Esophagus muscularis mucosa (tissue), 4 donors: ENCODE measurements around the gene GNG4.

Experiments used
- EP300 ChIP-seq: sonication (generic); formaldehyde crosslinking; IDR thresholded peaks from one replicate; pipeline ENCODE4 v1.6.1; 2017; ENCODE audit warnings: antibody characterized with exemption
- POLR2A ChIP-seq: fragments of 450-650 bp; IDR thresholded peaks from one replicate; pipeline ENCODE4 v1.6.1; 2017; ENCODE audit warnings: antibody characterized with exemption, moderate library complexity, mild to moderate bottlenecking, low read depth
- TF ChIP-seq, protein P1 (sequence below), 3 experiments: fragments of 200-600 bp in 2 of 3; fragments of 450-650 bp in 1 of 3; sonication (generic) in 2 of 3; IDR thresholded peaks; one replicate each; pipeline ENCODE4 v1.5.1; 2017 to 2019; ENCODE audit warnings: antibody characterized with exemption in 3 of 3, mild to moderate bottlenecking in 2 of 3, moderate library complexity in 1 of 3

DNA sequence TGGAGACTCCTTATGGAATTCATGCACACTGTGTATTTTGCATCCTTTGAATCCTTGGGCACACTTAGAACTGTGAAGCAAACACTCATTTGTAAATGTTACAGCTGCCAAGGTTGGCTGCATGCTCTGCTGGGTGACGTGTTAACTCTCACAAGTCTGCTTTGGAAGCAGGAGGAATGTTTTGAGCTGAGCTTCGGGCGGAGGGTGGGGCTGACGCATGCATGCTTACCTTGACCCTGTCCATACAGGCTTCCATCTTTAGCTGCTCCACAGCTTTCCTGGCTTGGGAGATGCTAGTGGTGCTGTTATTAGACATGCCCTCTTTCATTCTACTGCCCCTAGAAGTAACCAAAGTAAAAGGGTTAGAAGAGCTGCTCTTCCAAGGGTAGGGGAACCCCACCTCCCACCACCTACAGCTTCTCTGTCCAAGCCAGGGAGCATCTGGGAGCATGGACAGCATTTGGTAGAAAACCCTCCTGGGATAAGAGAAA lies 66.0 kb downstream of the GNG4 start:
- TF ChIP-seq POLR2A, result no peak
- TF ChIP-seq EP300, result no peak
- TF ChIP-seq, protein P1, sequence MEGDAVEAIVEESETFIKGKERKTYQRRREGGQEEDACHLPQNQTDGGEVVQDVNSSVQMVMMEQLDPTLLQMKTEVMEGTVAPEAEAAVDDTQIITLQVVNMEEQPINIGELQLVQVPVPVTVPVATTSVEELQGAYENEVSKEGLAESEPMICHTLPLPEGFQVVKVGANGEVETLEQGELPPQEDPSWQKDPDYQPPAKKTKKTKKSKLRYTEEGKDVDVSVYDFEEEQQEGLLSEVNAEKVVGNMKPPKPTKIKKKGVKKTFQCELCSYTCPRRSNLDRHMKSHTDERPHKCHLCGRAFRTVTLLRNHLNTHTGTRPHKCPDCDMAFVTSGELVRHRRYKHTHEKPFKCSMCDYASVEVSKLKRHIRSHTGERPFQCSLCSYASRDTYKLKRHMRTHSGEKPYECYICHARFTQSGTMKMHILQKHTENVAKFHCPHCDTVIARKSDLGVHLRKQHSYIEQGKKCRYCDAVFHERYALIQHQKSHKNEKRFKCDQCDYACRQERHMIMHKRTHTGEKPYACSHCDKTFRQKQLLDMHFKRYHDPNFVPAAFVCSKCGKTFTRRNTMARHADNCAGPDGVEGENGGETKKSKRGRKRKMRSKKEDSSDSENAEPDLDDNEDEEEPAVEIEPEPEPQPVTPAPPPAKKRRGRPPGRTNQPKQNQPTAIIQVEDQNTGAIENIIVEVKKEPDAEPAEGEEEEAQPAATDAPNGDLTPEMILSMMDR (IDR thresholded peaks at IDR 0.05), result no peak
